Measurements from ENCODE around the gene DST.

The DST gene

DNA sequence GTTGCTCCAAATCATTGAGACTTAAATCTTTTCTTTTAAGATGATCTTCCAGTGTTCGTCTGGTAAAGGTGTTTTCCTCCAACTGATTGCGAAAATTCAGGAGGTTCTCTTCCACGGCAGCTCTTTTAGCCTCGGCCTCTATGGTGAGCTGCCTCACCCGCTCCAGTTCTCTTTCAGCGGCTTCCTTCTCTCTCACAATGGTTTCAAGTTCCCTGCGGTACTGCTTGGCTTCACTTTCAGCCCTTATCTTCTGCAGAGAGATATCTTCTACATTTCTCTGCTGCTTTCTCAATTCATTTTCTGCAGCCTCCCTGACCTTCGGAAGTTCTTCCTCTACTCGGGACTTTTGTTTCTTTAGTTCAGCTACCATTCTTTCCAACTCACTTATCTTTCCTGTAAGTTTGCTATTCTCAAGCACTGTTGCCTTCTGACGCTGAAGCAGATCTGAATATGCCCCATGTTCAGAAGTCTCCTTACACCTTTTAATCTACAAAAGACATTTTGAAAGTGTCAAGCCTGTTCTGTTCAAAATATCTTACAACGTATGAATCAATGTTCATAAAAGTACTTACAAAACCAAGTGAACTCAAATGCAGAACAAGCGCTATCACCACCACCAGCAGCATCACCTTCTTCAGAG lies 22.3 kb downstream of the DST start:
- no peak for DNase-seq (ENCODE audit: low spot score)

DNA sequence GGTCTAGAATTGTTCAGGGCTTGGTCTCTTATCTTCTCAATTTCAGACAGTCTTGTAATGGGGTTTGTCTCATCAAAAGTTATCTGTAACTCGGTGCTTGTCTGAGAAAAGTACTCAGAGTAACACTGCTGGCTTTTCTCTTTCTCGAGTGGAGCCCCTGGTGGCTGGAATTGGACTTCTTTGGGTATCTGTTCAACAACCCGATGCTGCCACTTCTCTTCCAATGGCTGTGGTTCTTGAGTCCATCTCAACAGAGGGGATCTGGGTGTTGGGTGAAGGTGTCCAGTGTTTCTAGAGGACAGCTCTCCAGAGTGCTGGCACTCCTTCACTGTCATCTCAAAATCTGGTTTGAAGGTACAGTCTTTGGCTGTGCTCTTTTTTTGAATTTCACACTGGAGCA lies 24.6 kb downstream of the DST start:
- no peak for DNase-seq (ENCODE audit: low spot score)

DNA sequence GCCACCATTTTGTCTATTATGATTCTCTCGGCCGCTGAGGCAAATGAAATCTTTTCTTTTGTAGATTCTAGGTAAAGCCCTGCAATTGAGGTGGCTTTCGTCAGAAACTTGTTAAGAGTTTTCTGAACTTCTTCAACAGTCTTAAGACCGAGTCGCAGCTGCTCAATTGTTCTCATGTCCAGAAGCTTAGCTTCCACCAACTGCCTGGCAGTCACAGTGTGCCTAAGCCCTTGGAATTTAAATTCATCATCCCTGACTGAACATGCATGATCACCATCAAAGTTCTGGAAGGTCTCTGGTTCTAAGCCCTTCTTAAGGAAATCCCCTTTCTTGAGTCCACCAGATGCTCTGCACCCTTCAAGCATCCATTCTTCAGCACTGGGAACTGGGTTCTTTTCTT lies 25.7 kb downstream of the DST start:
- DNase-seq (ENCODE audit: low spot score): no peak

DNA sequence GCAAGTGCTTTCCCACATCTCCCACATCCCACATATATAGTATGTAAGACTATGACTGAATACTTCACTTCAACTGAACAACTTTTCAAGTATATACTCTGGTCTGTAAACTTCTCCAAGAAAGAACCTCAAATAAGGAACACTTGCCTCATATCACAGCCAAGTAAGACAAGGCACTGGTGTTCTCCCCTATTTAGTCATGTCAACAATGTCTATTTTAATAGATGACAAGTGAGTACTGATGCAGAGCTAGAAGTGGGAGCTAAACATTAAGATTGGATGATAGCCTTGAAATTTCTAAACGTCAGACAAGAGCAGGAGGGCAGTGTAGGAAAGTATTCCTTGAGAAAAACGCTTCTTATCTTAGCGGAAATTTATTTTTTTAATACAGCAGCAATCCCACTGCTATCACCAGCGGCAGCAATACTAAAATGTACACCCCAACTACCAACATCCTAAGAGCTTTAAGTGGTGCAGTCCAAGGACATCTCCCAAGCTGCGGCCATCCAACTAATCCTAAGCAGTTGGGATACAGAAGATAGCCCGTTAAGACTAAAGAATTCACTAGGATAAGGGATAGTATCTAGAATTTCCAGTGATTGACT lies 29.3 kb downstream of the DST start:
- no peak for DNase-seq (ENCODE audit: low spot score)

DNA sequence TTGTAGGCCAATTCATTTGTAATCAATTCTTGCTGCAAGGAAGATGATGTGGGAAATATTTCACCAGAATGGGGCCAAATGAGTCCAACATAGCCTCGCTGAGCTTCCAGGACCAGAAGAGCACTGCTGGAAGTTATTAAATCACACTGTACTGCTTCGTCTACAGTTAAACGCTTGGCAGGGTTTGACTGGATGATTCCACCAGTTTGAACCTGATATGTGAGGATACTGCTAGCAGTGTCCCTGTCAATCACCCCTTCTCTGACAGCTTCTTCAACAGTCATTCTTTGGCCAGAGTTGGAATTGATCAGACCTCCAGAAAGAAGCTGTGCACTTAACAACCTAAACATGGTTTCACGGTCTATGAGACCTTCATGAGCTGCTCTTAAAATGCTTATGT lies 34.4 kb downstream of the DST start:
- DNase-seq (ENCODE audit: low spot score): no peak

DNA sequence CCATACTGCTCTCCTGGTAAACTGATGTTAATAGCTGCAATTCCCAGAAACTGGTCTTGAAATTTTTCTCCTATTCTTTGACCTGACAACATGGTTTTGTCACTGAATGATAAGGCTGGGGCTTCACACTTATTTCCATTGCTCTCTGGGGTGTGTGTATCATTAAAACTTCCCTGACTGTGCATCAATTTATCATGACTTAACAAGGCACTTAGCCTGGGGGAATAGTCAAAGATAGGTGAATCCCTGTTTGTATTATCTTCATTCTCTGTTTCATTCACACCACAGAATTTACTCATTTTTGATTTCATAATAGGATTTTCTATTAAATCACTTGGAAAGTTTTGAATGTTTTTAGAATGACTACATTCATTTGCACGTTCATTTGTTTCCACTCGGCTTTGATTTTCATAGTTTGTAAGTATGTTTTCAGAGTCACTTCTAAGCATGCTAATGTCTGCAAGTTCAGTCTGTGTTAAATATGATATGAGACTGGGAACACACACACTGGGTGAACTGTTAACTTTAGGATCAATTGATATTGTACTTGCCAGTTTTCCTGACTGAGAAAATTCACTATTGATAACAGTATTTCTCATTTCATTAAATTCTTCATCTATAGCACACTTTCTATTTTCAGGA lies 35.5 kb downstream of the DST start:
- DNase-seq (ENCODE audit: low spot score): no peak

DNA sequence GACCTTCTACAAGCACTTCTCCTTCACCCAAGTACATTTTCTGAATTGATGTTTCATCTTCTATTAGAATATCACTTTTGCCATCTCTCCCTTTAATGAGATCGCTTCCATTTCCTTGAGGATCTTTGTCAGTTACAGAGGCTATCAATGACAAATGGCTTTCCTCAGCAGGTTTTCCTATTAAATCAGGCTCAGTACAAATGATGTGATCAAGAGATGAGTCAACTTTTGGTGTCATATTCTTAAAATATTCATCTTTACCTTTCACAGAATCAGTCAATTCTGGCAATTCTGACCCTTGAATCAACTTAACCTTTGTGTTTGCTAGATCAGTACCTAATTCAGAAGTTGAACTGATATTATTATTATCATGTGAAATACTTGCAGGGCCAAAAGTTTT lies 37.3 kb downstream of the DST start:
- no peak for DNase-seq (ENCODE audit: low spot score)

DNA sequence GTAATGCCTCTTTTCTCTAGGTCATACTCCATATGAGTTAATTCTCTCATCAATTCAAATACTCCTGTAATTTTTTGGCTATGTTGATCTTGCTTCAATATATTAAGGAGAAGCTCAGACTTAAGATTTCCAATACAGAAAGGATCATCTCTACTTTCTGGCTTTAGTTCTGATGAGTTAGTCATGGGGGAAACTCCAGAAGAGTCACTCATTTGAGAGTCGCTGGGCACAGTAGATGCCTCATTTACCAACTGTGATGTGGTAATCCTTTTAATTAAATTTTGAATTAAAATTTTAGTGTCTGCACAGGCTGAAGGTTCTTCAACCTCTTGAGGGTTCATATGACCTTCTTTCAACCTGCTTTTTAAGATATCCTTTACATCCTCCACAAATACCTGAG lies 38.5 kb downstream of the DST start:
- DNase-seq (ENCODE audit: low spot score): no peak

DNA sequence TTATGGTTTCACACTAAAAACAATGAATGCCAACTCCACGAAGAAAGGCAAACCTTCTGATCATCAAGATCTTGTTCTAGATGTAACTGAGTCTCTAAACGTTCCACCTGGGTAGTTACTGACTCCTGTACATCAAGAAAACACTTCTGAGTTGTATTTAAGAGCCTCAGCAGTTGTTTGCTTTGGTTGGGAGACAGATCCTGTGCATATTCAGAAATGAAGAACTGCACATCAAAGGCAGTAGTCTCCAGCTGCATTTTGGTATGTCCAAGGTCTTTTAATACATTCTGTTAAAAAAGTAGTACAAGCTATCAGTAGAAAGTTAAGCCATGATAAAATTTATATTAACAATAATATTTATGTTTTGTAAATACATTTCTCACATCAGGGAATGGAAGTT lies 41.3 kb downstream of the DST start:
- DNase-seq (ENCODE audit: low spot score): no peak

DNA sequence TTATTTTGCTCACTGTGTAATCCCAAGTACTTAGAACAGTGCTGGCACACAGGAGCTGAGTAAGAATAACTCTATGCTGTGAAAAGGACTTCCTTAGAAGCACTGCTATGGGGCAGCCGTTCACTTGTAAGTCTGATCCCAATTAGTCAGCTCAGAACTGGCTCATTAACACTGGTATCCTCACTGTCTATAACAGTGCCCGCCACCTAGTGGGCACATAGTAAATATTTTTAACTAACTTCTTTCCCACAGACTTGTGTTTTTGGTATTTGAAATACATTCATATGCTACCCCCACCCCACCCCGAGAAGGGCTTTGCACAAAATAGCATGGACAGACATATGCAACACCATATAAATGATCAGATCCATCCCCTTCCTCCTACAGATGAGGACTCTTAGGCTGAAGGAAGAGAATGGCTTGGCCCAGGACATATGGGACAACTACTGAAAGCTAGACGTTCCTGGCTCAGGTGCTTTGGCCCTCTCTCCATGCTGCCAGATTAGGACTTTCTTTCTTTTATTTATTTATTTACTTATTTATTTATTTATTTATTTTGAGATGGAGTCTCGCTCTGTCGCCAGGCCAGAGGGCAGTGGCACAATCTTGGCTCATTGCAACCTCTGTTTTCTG lies 47.1 kb downstream of the DST start:
- no peak for DNase-seq (ENCODE audit: low spot score)

DNA sequence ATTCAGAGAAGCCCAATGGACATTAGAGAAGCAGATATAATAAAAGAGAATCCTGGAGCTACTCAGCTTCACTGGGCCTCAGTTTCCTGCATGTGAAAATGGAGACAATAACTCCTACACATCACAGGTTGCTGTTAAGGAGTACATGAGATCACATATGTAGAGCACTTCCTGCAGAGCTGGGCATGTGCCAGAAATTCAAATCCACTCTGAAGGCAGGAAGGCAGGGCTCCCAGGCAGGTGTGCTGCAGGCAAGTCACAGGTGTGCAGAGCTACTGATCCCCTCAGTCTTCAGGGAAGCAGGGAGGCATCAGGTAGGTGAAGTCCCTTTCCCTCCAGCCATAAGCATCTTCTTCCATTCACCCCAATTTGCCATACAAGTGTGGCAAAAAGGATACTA lies 48.0 kb downstream of the DST start:
- no peak for DNase-seq (ENCODE audit: low spot score)

DNA sequence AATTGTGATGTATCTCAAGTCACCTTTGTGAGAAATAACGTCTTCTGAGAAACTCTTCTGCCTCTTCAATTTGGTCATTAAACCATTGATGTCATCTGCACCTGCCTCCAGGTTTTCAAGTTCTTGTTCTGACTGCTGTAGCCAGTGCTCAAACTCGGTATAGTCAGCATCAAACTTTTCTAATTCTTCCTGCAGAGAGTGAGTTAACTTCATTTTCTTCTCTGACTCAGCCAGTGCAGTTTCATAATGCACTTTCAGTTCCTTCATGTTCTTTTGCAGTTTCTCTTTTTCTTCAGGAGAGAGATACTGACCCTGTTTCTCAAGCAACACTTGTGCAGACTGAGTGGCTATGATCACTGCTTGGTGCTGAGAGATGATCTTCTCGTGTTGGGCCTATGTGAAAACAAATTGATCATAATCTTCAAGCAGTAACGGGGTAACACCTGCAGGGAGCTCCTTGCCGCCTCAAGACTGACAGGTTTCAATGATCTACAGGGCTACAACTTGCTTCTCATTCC lies 48.8 kb downstream of the DST start:
- DNase-seq (ENCODE audit: low spot score): no peak

DNA sequence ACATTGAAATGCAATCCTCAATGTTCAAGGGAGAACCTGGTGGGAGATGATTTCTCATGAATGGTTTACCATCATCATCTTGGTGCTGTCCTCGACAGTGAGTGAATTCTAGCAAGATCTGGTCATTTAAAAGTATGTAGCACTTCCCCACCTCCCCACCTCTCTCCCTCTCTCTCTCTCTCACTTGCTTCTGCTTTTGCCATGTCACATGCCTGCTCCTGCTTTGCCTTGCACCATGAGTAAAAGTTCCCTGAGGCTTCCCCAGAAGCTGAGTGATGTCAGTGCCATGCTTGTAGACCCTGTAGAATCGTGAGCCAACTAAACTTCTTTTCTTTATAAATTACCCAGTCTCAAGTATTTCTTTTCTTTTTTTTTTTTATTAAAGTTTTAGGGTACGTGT lies 60.5 kb downstream of the DST start:
- DNase-seq (ENCODE audit: low spot score): no peak

DNA sequence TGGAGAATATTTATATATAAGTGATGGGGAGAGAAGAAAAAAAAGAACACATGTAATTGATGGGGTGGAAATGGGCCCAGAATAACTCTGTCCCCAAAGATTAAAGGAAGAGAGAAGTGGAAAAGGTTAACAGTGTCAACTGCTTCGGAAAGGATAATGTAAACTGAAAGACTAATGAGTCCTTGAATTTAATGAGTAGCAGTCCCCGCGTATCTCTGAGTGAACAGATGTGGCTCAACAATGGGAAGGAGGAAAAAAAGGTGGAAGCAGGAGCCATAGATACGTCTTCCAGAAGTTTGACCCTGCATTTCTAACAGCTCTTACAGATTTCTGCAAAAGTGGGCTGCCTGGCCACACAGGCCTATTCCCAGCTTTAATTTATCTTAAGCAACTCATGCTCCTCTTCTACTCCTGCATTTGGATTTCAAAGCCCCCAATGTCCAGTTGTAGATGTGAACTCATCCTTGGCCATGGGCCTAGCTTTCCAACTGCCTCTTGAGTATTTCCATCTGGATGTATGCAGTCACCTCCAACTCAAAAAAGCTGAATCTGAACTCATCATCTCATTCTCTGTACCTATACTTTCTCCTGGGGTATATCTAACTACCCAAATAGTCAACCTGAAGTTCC lies 61.3 kb downstream of the DST start:
- no peak for DNase-seq (ENCODE audit: low spot score)

DNA sequence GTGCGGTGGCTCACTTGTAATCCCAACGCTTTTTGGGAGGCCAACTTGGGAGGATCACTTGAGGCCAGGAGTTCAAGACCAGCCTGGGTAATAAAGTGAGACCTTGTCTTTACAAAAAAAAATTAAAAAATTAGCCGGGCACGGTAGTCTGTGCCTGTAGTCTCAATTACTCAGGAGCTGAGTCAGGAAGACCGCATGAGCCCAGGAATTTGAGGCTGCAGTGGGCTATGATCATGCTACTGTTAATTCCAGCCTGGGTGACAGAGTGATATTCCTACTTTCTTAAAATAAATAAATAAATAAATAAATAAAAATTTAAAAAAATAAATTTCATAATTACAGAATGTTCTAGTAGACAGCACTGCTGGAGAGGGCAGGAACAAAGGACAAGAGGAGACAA lies 62.4 kb downstream of the DST start:
- DNase-seq (ENCODE audit: low spot score): no peak

DNA sequence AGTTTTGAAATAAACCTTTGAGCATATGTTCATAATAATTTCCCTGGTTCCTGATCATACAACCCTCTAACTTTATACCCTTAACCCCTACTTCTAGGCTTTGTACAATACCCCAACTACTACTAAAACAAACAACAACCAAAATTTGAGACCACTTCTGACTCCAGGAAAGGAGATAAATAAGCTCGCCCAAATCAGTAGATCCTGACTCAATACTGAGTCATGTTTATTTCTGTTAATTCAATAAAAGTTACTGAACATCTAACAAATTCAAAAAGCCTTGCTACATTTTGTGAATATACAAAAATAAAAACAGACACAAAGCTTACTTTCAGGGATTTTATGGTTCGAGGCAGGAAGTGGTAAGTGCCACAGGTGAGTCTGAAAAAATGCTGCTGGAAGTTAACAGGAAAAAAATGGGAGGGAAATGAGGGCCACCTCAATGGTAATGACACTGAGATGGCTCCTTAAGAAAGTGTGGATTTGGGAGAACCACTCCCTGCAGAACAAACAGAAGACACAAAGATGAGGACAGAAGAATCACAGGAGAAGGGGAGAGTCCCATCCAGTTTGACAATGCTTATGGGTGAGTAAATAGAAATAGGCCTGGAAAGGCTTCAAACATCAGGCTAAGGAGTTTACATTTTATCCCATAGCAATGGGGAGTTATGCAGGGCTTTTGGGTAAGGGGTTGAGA lies 63.4 kb downstream of the DST start:
- DNase-seq (ENCODE audit: low spot score): no peak

DNA sequence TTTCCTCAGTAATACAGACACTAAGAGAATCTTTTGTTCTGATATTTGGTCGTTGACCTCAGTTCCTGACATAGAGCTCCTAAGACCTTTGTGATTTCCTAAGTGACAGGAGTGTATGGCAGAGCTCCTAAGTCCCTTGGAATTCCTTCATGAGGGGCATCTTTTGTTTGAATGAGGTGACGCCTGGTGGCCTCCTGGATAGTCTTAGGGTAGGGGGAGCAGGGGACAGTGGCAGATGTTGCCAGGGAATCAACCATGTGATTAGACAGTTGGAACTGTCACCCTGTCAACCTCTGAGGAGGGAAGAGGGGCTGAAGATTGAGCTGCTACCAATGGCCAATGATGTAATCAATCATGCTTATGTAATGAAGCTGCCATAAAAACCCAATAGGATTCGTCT lies 67.0 kb downstream of the DST start:
- no peak for DNase-seq (ENCODE audit: low spot score)

DNA sequence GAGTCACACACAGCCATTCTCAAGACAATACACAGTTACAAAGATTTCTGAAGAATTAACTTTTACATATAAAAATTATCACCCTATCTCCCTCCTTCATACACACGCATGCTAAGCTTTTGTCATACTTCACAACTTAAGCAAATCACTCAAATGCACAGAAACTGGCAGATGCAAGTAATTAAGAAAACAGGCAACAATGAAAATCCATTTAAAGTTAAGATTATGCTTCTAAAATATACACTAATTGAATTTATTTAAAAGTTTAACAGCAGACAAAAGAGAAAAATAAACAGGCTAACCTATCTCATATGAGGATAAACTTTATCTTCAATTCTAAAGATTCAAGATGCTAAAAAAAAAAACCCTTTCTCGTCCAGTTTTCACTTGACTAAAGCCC lies 68.4 kb downstream of the DST start:
- no peak for DNase-seq (ENCODE audit: low spot score)

DNA sequence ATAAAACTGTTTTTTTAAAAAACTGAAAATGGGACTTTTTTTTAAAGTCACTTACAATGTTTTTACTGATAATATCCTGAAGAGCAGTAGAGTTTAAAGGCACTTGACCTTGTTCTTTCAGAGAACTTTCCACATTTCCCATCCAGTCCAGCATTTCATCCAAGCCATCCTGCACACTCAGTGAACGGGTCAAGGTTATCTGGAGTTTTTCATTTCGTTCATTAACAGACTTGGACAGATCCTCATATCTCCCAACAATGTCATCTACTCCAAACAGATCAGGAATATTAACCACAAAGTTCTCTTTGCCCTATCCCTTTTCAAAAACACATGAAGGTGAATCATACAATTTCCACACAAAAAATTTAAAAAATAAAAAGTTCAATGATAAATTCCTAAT lies 69.1 kb downstream of the DST start:
- DNase-seq (ENCODE audit: low spot score): no peak

DNA sequence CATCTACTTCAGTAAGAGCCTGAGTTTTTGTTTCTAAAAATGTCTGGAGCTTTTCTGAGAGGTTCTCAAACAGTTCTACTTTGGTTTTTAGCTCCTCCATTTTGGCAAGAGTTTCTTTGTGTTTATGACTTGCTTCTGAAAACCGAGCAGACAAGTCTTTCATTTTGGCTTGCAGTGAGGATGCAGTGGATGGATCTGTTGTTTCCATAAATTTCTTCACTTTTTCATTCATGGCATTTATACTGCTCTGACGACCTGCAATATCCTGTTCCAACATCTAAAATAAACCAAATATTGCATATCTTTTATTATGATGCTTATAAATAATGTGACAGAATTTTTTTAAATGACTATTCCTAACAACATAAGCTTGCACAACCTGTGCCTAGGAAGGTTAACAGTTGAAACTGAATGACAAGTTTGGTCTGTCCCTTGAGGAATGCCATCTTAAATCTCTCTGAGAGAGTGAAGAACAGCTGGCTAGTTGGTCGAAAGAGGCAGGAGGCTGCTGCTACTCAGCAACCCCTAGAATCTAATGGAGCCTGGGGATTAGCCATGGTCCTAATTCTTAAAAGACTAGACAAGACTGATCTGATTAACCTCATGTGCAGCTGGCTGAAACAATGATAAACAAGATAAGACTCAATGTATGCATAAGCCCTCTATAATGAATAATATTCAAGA lies 69.8 kb downstream of the DST start:
- peak; percentile 50 for DNase-seq (ENCODE audit: low spot score)

DNA sequence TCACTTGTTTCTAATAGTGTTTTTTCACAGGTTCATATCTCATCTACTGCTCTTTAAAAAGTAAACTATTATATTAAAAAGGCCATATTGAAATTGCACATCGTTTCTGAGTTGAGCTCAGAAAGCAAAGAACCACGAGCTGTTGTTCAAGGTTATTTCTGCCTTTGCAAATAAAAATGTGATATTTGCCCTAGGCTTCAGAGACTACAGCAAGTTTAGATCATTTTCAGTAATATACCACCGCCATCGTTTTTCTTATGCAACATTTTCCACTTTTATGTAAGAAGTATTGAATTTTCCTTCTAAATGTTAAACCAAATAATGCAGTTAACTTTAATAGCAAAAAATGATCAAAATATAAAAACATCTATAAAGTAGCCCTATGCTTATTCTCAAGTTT lies 71.1 kb downstream of the DST start:
- no peak for DNase-seq (ENCODE audit: low spot score)
